Memory B cell (primary cell): ENCODE data around the gene GPRC5C.

Source experiments
- ATAC-seq: fragments of 150-1000 bp; cut with Tn5 transposase; 2 replicates; pipeline ENCODE4 v1.10.0; 2021; ENCODE audit warnings: low read depth, mild to moderate bottlenecking, moderate library complexity
- DNase-seq, 2 donors: peaks; one replicate each; pipeline ENCODE4 v3.0.0; 2022; ENCODE audit warnings: low spot score in 2 of 2
- H3K27ac Mint-ChIP-seq: one replicate; pipeline ENCODE4 v1.8.0; 2022; ENCODE audit warnings: mild to moderate bottlenecking, moderate library complexity, mixed read lengths
- H3K27me3 Mint-ChIP-seq: one replicate; pipeline ENCODE4 v1.8.0; 2022; ENCODE audit warnings: mixed read lengths
- H3K36me3 Mint-ChIP-seq: one replicate; pipeline ENCODE4 v1.8.0; 2022; ENCODE audit warnings: mild to moderate bottlenecking, mixed read lengths
- H3K4me1 Mint-ChIP-seq: one replicate; pipeline ENCODE4 v1.8.0; 2022; ENCODE audit warnings: mixed read lengths
- H3K4me3 Mint-ChIP-seq: one replicate; pipeline ENCODE4 v1.8.0; 2022; ENCODE audit warnings: mild to moderate bottlenecking, moderate library complexity, mixed read lengths
- H3K9me3 Mint-ChIP-seq: one replicate; pipeline ENCODE4 v1.8.0; 2022; ENCODE audit warnings: mixed read lengths

Gene GPRC5C

GRCh38 chr17:74457146-74457819 lies 25.4 kb downstream of the GPRC5C start:
- H3K4me1 Mint-ChIP-seq = peaks cover 16% of the 10 kb centered on the region

GRCh38 chr17:74457820-74458166 lies 25.9 kb downstream of the GPRC5C start:
- peaks cover 3% of the 10 kb centered on the region for H3K27me3 Mint-ChIP-seq
- peaks cover 18% of the 10 kb centered on the region for H3K4me1 Mint-ChIP-seq
- H3K27ac Mint-ChIP-seq = no peak overlapping the region
- H3K4me3 Mint-ChIP-seq = no peak overlapping the region
- no peaks in the 10 kb centered on the region for H3K9me3 Mint-ChIP-seq
- ATAC-seq (no peak), DNase-seq (no peak)
- H3K36me3 Mint-ChIP-seq = no peaks in the 10 kb centered on the region

More at GRCh38 chr17:74457146-74457819, 25.4 kb downstream of the GPRC5C start:
- peaks cover 6% of the 10 kb centered on the region for H3K27me3 Mint-ChIP-seq
- DNase-seq (peak; percentile 74 to 75), ATAC-seq (peak; percentile 56)
- H3K9me3 Mint-ChIP-seq = no peaks in the 10 kb centered on the region
- no peak overlapping the region for H3K4me3 Mint-ChIP-seq
- H3K27ac Mint-ChIP-seq = no peak overlapping the region
- H3K36me3 Mint-ChIP-seq = no peaks in the 10 kb centered on the region

- Mint-ChIP-seq H3K9me3 (no peaks in the 10 kb centered on the region), H3K27ac (no peak overlapping the region), H3K27me3 (peaks cover 1% of the 10 kb centered on the region), H3K4me3 (no peak overlapping the region), H3K36me3 (no peaks in the 10 kb centered on the region), H3K4me1 (peaks cover 27% of the 10 kb centered on the region)
- DNase-seq = no peak
- no peak for ATAC-seq
Observed at GRCh38 chr17:74458835-74459234, 26.9 kb downstream of the GPRC5C start.

GRCh38 chr17:74459622-74460021 lies 27.7 kb downstream of the GPRC5C start:
- H3K9me3 Mint-ChIP-seq = no peaks in the 10 kb centered on the region

GRCh38 chr17:74460241-74460640 lies 28.4 kb downstream of the GPRC5C start:
- Mint-ChIP-seq H3K27me3 (peaks cover 1% of the 10 kb centered on the region), H3K36me3 (no peaks in the 10 kb centered on the region), H3K9me3 (no peaks in the 10 kb centered on the region), H3K4me3 (no peak overlapping the region), H3K4me1 (peaks cover 22% of the 10 kb centered on the region), H3K27ac (no peak overlapping the region)
- no peak for DNase-seq
- ATAC-seq = no peak

More at GRCh38 chr17:74459622-74460021, 27.7 kb downstream of the GPRC5C start:
- peaks cover 1% of the 10 kb centered on the region for H3K27me3 Mint-ChIP-seq
- ATAC-seq (no peak), DNase-seq (no peak)
- H3K27ac Mint-ChIP-seq = no peak overlapping the region
- H3K36me3 Mint-ChIP-seq = no peaks in the 10 kb centered on the region
- H3K4me1 Mint-ChIP-seq = peaks cover 27% of the 10 kb centered on the region
- no peak overlapping the region for H3K4me3 Mint-ChIP-seq

- H3K27ac Mint-ChIP-seq = no peak overlapping the region
- ATAC-seq (no peak), DNase-seq (no peak)
- no peak overlapping the region for H3K4me3 Mint-ChIP-seq
- no peaks in the 10 kb centered on the region for H3K9me3 Mint-ChIP-seq
- H3K27me3 Mint-ChIP-seq = peaks cover 1% of the 10 kb centered on the region
- peaks cover 21% of the 10 kb centered on the region for H3K4me1 Mint-ChIP-seq
- no peaks in the 10 kb centered on the region for H3K36me3 Mint-ChIP-seq
Observed at GRCh38 chr17:74460996-74461395, 29.1 kb downstream of the GPRC5C start.

GRCh38 chr17:74461611-74462010 lies 29.7 kb downstream of the GPRC5C start:
- Mint-ChIP-seq H3K36me3 (no peaks in the 10 kb centered on the region), H3K4me1 (peaks cover 21% of the 10 kb centered on the region), H3K9me3 (no peaks in the 10 kb centered on the region), H3K27ac (no peak overlapping the region), H3K4me3 (no peak overlapping the region), H3K27me3 (peaks cover 1% of the 10 kb centered on the region)
- ATAC-seq (no peak), DNase-seq (no peak)

- H3K9me3 Mint-ChIP-seq = no peaks in the 10 kb centered on the region
- no peak for ATAC-seq
- DNase-seq = no peak
- no peak overlapping the region for H3K27ac Mint-ChIP-seq
- peaks cover 25% of the 10 kb centered on the region for H3K4me1 Mint-ChIP-seq
- peaks cover 1% of the 10 kb centered on the region for H3K36me3 Mint-ChIP-seq
- H3K4me3 Mint-ChIP-seq = no peak overlapping the region
- no peaks in the 10 kb centered on the region for H3K27me3 Mint-ChIP-seq
Observed at GRCh38 chr17:74464730-74465377, 33.0 kb downstream of the GPRC5C start.

- ATAC-seq = no peak
- DNase-seq = no peak
- H3K27ac Mint-ChIP-seq = no peak overlapping the region
Observed at GRCh38 chr17:74465378-74466110, 33.7 kb downstream of the GPRC5C start.

GRCh38 chr17:74466111-74466827 lies 34.4 kb downstream of the GPRC5C start, which contains the start of gene CD300A:
Gene CD300A, plus strand, starts transcription at chr17:74466634. Its CDS starts 70 bp downstream, at chr17:74466704.
- Mint-ChIP-seq H3K4me1 (peaks cover 30% of the 10 kb centered on the region), H3K27ac (peak within 1 kb of the TSS; percentile 60), H3K36me3 (peaks cover 8% of the 10 kb centered on the region), H3K4me3 (no peak within 1 kb of the TSS), H3K9me3 (no peaks in the 10 kb centered on the region), H3K27me3 (no peaks in the 10 kb centered on the region)
- DNase-seq (peak in 1 of 2 donors; percentile 51), ATAC-seq (peak; percentile 59)

More at GRCh38 chr17:74465378-74466110, 33.7 kb downstream of the GPRC5C start:
- no peaks in the 10 kb centered on the region for H3K9me3 Mint-ChIP-seq
- H3K4me1 Mint-ChIP-seq = peaks cover 30% of the 10 kb centered on the region
- peaks cover 7% of the 10 kb centered on the region for H3K36me3 Mint-ChIP-seq
- no peaks in the 10 kb centered on the region for H3K27me3 Mint-ChIP-seq
- H3K4me3 Mint-ChIP-seq = no peak overlapping the region

GRCh38 chr17:74466828-74467184 lies 34.9 kb downstream of the GPRC5C start:
- Mint-ChIP-seq H3K4me3 (no peak overlapping the region), H3K9me3 (no peaks in the 10 kb centered on the region), H3K27ac (no peak overlapping the region), H3K4me1 (peaks cover 30% of the 10 kb centered on the region), H3K36me3 (peaks cover 12% of the 10 kb centered on the region), H3K27me3 (no peaks in the 10 kb centered on the region)
- peak; percentile 5 for ATAC-seq
- no peak for DNase-seq

- ATAC-seq (peak; percentile 82), DNase-seq (peak in 1 of 2 donors; percentile 33)
- H3K27me3 Mint-ChIP-seq = no peaks in the 10 kb centered on the region
- peaks cover 30% of the 10 kb centered on the region for H3K4me1 Mint-ChIP-seq
- no peak overlapping the region for H3K4me3 Mint-ChIP-seq
- peaks cover 12% of the 10 kb centered on the region for H3K36me3 Mint-ChIP-seq
- H3K27ac Mint-ChIP-seq = peak overlapping the region; percentile 60
- H3K9me3 Mint-ChIP-seq = no peaks in the 10 kb centered on the region
Observed at GRCh38 chr17:74467221-74467951, 35.5 kb downstream of the GPRC5C start.

GRCh38 chr17:74471341-74471740 lies 39.5 kb downstream of the GPRC5C start:
- Mint-ChIP-seq H3K36me3 (peaks cover 35% of the 10 kb centered on the region), H3K9me3 (peaks cover 3% of the 10 kb centered on the region), H3K4me1 (peaks cover 21% of the 10 kb centered on the region), H3K27me3 (no peaks in the 10 kb centered on the region), H3K4me3 (no peak overlapping the region), H3K27ac (no peak overlapping the region)
- DNase-seq = no peak
- ATAC-seq = no peak
